CD4-positive, alpha-beta T cell (primary cell): ENCODE results near the gene CLDN34. TPM values are rescaled to one million over a fixed set of nuclear protein-coding genes. Genes with fewer than 3 reads are reported as not detected.

Source experiments
- ATAC-seq: fragments of 200-7000 bp; cut with Tn5 transposase; one replicate; pipeline ENCODE4 v1.10.0; 2022; ENCODE audit warnings: mild to moderate bottlenecking; ENCODE audit not compliant: poor library complexity
- CTCF ChIA-PET: fragments of 350-600 bp; sonication (Branson Sonifier 250); formaldehyde crosslinking; loops from one replicate; lab custom pipeline; 2021; ENCODE audit warnings: antibody characterized with exemption, inconsistent platforms; lab: Charles Lee
- POLR2A ChIA-PET: fragments of 350-600 bp; sonication (Branson Sonifier 250); formaldehyde crosslinking; loops from one replicate; lab custom pipeline; 2021; ENCODE audit warnings: antibody characterized with exemption, inconsistent platforms; lab: Charles Lee
- DNase-seq, 14 experiments: peaks; one replicate each; pipeline ENCODE4 v3.0.0-alpha.2; 2013 to 2020; ENCODE audit warnings: mixed read lengths in 2 of 14
- H3K27ac ChIP-seq, 2 donors: one replicate each; pipeline versions ENCODE4 v1.5.1 to v1.7.0; 2013; ENCODE audit warnings: low read length in 2 of 2, low read depth in 1 of 2, mild to moderate bottlenecking in 1 of 2
- H3K27me3 ChIP-seq, 2 experiments: 1 replicate in 1 of 2; 2 replicates in 1 of 2; pipeline versions ENCODE4 v1.6.1 to v1.7.0; 2013; ENCODE audit warnings: low read length in 2 of 2, control low read depth in 1 of 2, mild to moderate bottlenecking in 1 of 2, moderate library complexity in 1 of 2; ENCODE audit not compliant: insufficient read depth in 2 of 2, control insufficient read depth in 1 of 2
- H3K36me3 ChIP-seq: one replicate; pipeline ENCODE4 v1.6.1; 2013; ENCODE audit warnings: low read length, control low read depth; ENCODE audit not compliant: insufficient read depth
- H3K4me1 ChIP-seq: one replicate; pipeline ENCODE4 v1.6.1; 2013; ENCODE audit warnings: low read length, control low read depth; ENCODE audit not compliant: insufficient read depth
- H3K4me3 ChIP-seq: one replicate; pipeline ENCODE4 v1.5.1; 2013; ENCODE audit warnings: mild to moderate bottlenecking, low read length, moderate library complexity
- H3K9me3 ChIP-seq, 2 experiments: 1 replicate in 1 of 2; 2 replicates in 1 of 2; pipeline versions ENCODE4 v1.6.1 to v1.7.0; 2013; ENCODE audit warnings: low read length in 2 of 2, mild to moderate bottlenecking in 2 of 2, control low read depth in 1 of 2, moderate library complexity in 1 of 2; ENCODE audit not compliant: control insufficient read depth in 1 of 2, insufficient read depth in 1 of 2
- H3K27ac Mint-ChIP-seq: one replicate; pipeline ENCODE4 v1.8.0; 2020; ENCODE audit warnings: mixed read lengths
- H3K27me3 Mint-ChIP-seq: one replicate; pipeline ENCODE4 v1.8.0; 2021; ENCODE audit warnings: mixed read lengths
- H3K36me3 Mint-ChIP-seq: one replicate; pipeline ENCODE4 v1.8.0; 2021; ENCODE audit warnings: low read depth, mixed read lengths
- H3K4me1 Mint-ChIP-seq: one replicate; pipeline ENCODE4 v1.8.0; 2021; ENCODE audit warnings: low read depth, mixed read lengths
- H3K4me3 Mint-ChIP-seq: one replicate; pipeline ENCODE4 v1.8.0; 2020; ENCODE audit warnings: mild to moderate bottlenecking, mixed read lengths
- H3K9me3 Mint-ChIP-seq: one replicate; pipeline ENCODE4 v1.8.0; 2020; ENCODE audit warnings: mixed read lengths
- intact Hi-C, 2 experiments: fragments of 100-400 bp; cut with DNase I in 1 of 2; cut with micrococcal nuclease in 1 of 2; formaldehyde crosslinking; loops; one replicate each; pipeline versions ENCODE4 v1.15.1 to v1.9.0; 2023 to 2025; cut with DNase I, micrococcal nuclease
- total RNA-seq, 174 experiments: library from RNA in 2 of 174; stranded (reverse) in 2 of 174; gene quantifications; one replicate each; pipeline ENCODE4 v1.2.3 and lab custom pipeline; 2021 to 2026
- TF ChIP-seq, protein P1 (sequence below): fragments of 200-600 bp; IDR thresholded peaks from one replicate; pipeline ENCODE4 v1.8.0; 2022; ENCODE audit warnings: antibody characterized with exemption, mild to moderate bottlenecking

The CLDN34 gene
- total RNA-seq, 2 experiments from 2014 or later: not detected

GRCh38 chrX:10014462-10015354, 47.5 kb downstream of the CLDN34 start:
- Histone ChIP-seq H3K4me1 (peaks cover 39% of the 10 kb centered on the region), H3K36me3 (no peaks in the 10 kb centered on the region), H3K27ac (peak overlapping the region in 1 of 2 donors; percentile 13), H3K9me3 (no peaks in the 10 kb centered on the region), H3K4me3 (peak overlapping the region; percentile 64), H3K27me3 (no peaks in the 10 kb centered on the region)
- H3K27ac Mint-ChIP-seq: no peak overlapping the region
- H3K4me3 Mint-ChIP-seq: peak overlapping the region; percentile 58
- peaks cover 33% of the 10 kb centered on the region for H3K4me1 Mint-ChIP-seq
- DNase-seq: peak; percentile 55 to 90 (median 68)
- no peaks in the 10 kb centered on the region for H3K9me3 Mint-ChIP-seq
- no peaks in the 10 kb centered on the region for H3K27me3 Mint-ChIP-seq
- H3K36me3 Mint-ChIP-seq: no peaks in the 10 kb centered on the region
- CTCF ChIA-PET: no interaction called here
- intact Hi-C loops: loop anchor here in 1 of 2 experiments (2.0 to 10.0 kb wide), 4 partner anchors 18 to 1740 kb away; partner anchors contain the start of genes HCCS and MSL3
- TF ChIP-seq, protein P1, sequence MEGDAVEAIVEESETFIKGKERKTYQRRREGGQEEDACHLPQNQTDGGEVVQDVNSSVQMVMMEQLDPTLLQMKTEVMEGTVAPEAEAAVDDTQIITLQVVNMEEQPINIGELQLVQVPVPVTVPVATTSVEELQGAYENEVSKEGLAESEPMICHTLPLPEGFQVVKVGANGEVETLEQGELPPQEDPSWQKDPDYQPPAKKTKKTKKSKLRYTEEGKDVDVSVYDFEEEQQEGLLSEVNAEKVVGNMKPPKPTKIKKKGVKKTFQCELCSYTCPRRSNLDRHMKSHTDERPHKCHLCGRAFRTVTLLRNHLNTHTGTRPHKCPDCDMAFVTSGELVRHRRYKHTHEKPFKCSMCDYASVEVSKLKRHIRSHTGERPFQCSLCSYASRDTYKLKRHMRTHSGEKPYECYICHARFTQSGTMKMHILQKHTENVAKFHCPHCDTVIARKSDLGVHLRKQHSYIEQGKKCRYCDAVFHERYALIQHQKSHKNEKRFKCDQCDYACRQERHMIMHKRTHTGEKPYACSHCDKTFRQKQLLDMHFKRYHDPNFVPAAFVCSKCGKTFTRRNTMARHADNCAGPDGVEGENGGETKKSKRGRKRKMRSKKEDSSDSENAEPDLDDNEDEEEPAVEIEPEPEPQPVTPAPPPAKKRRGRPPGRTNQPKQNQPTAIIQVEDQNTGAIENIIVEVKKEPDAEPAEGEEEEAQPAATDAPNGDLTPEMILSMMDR: no peak
- ATAC-seq: peak; percentile 90
- POLR2A ChIA-PET: interaction anchor here (2.1 kb wide), 1 partner anchor 81 kb away, joined by 5 read pairs; no protein-coding TSS in a partner anchor

DNA sequence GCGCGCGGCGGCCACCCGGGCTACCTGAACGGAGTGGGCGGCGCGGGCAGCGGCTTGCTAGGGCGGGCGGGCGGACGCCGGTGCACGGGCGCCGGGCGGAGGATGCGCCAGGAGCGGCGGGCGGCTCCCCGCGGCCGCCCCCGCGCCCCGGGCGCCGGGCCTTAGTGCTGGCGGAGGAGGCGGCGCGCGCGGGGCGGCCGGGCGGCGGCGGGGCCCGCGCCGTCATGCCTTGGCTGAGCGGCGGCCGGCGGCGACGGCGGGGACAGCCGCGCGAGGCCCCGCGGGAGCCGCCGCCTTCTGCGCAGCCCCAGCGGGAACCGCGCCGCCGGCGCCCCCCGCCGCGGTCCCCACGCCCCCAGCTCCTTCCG, 48.2 kb downstream of the CLDN34 start:
- H3K4me1 ChIP-seq: peaks cover 39% of the 10 kb centered on the region
- ChIA-PET POLR2A (interaction anchor here (1.0 to 2.1 kb wide), 2 partner anchors 80 to 97 kb away, joined by 3 to 5 read pairs; no protein-coding TSS in a partner anchor), CTCF (no interaction called here)
- Mint-ChIP-seq H3K36me3 (no peaks in the 10 kb centered on the region), H3K9me3 (no peaks in the 10 kb centered on the region), H3K4me3 (no peak overlapping the region), H3K27me3 (no peaks in the 10 kb centered on the region), H3K4me1 (peaks cover 33% of the 10 kb centered on the region), H3K27ac (no peak overlapping the region)
- TF ChIP-seq, protein P1: no peak
- H3K27ac ChIP-seq: no peak overlapping the region
- H3K27me3 ChIP-seq: no peaks in the 10 kb centered on the region
- no peak overlapping the region for H3K4me3 ChIP-seq
- H3K9me3 ChIP-seq: no peaks in the 10 kb centered on the region
- DNase-seq (no peak), ATAC-seq (peak; percentile 15)
- H3K36me3 ChIP-seq: no peaks in the 10 kb centered on the region
- intact Hi-C loops: loop anchor here in 1 of 2 experiments (2.0 to 10.0 kb wide), 4 partner anchors 19 to 1739 kb away; partner anchors contain the start of genes HCCS and MSL3

- Histone ChIP-seq H3K36me3 (no peaks in the 10 kb centered on the region), H3K9me3 (no peaks in the 10 kb centered on the region), H3K4me3 (peak overlapping the region; percentile 48), H3K27me3 (no peaks in the 10 kb centered on the region), H3K27ac (no peak overlapping the region), H3K4me1 (peaks cover 39% of the 10 kb centered on the region)
- TF ChIP-seq, protein P1: no peak
- H3K9me3 Mint-ChIP-seq: no peaks in the 10 kb centered on the region
- peak overlapping the region; percentile 90 for H3K4me3 Mint-ChIP-seq
- ATAC-seq (no peak), DNase-seq (peak in 4 of 14 experiments; percentile 1 to 54 (median 30))
- no peaks in the 10 kb centered on the region for H3K36me3 Mint-ChIP-seq
- H3K27me3 Mint-ChIP-seq: no peaks in the 10 kb centered on the region
- CTCF ChIA-PET: no interaction called here
- POLR2A ChIA-PET: interaction anchor here (1.0 to 2.1 kb wide), 2 partner anchors 79 to 96 kb away, joined by 3 to 5 read pairs; no protein-coding TSS in a partner anchor
- H3K27ac Mint-ChIP-seq: peak overlapping the region; percentile 64
- intact Hi-C loops: loop anchor here in 1 of 2 experiments (2.0 to 10.0 kb wide), 4 partner anchors 19 to 1739 kb away; partner anchors contain the start of genes HCCS and MSL3
- H3K4me1 Mint-ChIP-seq: peaks cover 30% of the 10 kb centered on the region
Observed at GRCh38 chrX:10015723-10016518, 48.8 kb downstream of the CLDN34 start.
